Gastrocnemius medialis (tissue), 4 donors: ENCODE results near the gene CAMK2D.

ENCODE experiments used
- POLR2A ChIP-seq, 2 donors: fragments of 450-650 bp; IDR thresholded peaks; one replicate each; pipeline ENCODE4 v1.6.1; 2017; ENCODE audit warnings: antibody characterized with exemption in 2 of 2, mild to moderate bottlenecking in 2 of 2, moderate library complexity in 2 of 2
- TF ChIP-seq, protein P1 (sequence below), 5 experiments: fragments of 450-650 bp in 3 of 5; fragments of 200-600 bp in 2 of 5; sonication (generic) in 2 of 5; IDR thresholded peaks in 4 of 5; conservative IDR thresholded peaks in 1 of 5; 1 replicate in 4 of 5; 2 replicates in 1 of 5; pipeline ENCODE4 v1.5.1; 2016 to 2019; ENCODE audit warnings: antibody characterized with exemption in 5 of 5, mild to moderate bottlenecking in 3 of 5, moderate library complexity in 3 of 5

- TF ChIP-seq, protein P1, sequence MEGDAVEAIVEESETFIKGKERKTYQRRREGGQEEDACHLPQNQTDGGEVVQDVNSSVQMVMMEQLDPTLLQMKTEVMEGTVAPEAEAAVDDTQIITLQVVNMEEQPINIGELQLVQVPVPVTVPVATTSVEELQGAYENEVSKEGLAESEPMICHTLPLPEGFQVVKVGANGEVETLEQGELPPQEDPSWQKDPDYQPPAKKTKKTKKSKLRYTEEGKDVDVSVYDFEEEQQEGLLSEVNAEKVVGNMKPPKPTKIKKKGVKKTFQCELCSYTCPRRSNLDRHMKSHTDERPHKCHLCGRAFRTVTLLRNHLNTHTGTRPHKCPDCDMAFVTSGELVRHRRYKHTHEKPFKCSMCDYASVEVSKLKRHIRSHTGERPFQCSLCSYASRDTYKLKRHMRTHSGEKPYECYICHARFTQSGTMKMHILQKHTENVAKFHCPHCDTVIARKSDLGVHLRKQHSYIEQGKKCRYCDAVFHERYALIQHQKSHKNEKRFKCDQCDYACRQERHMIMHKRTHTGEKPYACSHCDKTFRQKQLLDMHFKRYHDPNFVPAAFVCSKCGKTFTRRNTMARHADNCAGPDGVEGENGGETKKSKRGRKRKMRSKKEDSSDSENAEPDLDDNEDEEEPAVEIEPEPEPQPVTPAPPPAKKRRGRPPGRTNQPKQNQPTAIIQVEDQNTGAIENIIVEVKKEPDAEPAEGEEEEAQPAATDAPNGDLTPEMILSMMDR (IDR thresholded peaks at IDR 0.05 in 4 of 5, conservative IDR thresholded peaks at IDR 0.05 in 1 of 5) = no peak
- no peak for TF ChIP-seq POLR2A (IDR thresholded peaks at IDR 0.05)
These were observed 264.8 kb downstream of the CAMK2D start for GRCh38 chr4:113496698-113497097.
